ENCODE results near the gene MCRIP1.

MCRIP1 gene

GRCh38 chr17:81803728-81804558, 29.1 kb downstream of the MCRIP1 start, which contains the start of gene GCGR:
TSS of gene GCGR (plus strand) at chr17:81804150. CDS start at chr17:81809019, 4,869 bp downstream.
- DNase-seq (ENCODE audit: low read depth in 2 of 2) = no peak

- DNase-seq (ENCODE audit: low read depth in 2 of 2) = no peak
Measured at GRCh38 chr17:81802856-81803643, 30.0 kb downstream of the MCRIP1 start.

GRCh38 chr17:81802048-81802758, 30.9 kb downstream of the MCRIP1 start:
- DNase-seq (ENCODE audit: low read depth in 2 of 2) = no peak

- DNase-seq (ENCODE audit: low read depth in 2 of 2) = no peak
Measured at GRCh38 chr17:81801327-81801726, 31.8 kb downstream of the MCRIP1 start.

- no peak for DNase-seq (ENCODE audit: low read depth in 2 of 2)
Measured at GRCh38 chr17:81794509-81794908, 38.6 kb downstream of the MCRIP1 start.

GRCh38 chr17:81794074-81794476, 39.0 kb downstream of the MCRIP1 start:
- DNase-seq (ENCODE audit: low read depth in 2 of 2) = no peak

GRCh38 chr17:81792675-81793615, 40.1 kb downstream of the MCRIP1 start:
- DNase-seq (ENCODE audit: low read depth in 2 of 2) = no peak

Measured in stimulated activated CD4-positive, alpha-beta T cell treated with anti-CD3 and anti-CD28 coated beads, Interleukin-15, amount 100 ng/mL, for 48 hours (primary cell).